Measurements from ENCODE around the gene ELP2. TPM values are rescaled to one million over a fixed set of nuclear protein-coding genes. Genes with fewer than 3 reads are reported as not detected.
"Not testable (repeated sequence)": the region's sequence is repeated elsewhere in the genome, so short reads cannot be mapped to it uniquely, and the experiment has no call there.

Gene ELP2
- total RNA-seq, 1 donor from 2014 or later, result 143 TPM

- no peak for DNase-seq (ENCODE audit: low spot score in 2 of 2)
- no peak for FAIRE-seq
These were observed 26.4 kb downstream of the ELP2 start for GRCh38 chr18:36155851-36156757.

DNA sequence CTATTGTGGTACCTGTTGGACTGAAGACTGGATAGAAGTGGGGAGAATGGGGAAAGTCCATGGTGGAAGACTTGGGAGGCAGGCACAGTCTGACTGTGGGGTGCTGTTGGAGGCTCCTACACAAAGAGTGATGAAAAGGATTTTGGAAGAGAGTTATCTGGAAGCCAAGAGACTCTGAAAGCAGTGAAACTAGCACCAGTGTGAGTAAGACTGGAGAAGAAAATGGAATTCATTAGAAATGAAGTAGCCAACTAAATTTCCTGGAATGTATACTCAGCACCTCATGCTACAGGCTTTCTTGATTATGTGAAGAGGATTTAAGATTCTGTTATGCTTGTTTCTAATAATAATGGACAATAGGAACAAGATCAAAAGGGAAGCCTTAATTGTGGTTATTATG, 27.7 kb downstream of the ELP2 start:
- DNase-seq (ENCODE audit: low spot score in 2 of 2) (no peak), FAIRE-seq (no peak)

DNA sequence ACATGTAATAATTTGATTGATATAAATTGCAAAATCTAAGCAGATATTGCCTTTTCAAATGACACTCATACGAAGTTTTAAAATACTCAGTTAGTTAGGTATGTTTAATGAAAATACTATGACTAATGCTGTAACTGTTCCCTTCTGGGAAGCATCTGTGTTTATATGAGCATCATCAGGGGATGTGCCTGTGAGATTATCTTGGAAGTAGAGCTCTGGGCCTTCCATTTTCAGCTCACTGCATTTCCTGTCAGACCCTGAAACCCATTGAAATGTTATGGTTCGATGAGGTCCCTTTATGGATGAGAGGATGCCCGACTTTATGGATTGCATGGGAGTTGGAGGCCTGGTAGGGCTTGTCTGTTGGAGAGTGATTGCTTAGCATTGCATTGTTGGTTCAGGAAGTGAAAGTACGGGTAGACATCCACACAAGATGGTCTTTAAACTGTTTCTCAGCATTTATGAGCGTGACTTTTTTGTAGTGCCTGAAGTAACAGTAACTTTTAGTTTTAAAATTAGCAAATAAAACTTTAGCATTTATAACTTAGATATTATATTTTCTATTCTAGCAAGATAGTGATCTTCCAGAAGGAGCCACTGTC, 28.7 kb downstream of the ELP2 start:
- no peak for DNase-seq (ENCODE audit: low spot score in 2 of 2)

DNA sequence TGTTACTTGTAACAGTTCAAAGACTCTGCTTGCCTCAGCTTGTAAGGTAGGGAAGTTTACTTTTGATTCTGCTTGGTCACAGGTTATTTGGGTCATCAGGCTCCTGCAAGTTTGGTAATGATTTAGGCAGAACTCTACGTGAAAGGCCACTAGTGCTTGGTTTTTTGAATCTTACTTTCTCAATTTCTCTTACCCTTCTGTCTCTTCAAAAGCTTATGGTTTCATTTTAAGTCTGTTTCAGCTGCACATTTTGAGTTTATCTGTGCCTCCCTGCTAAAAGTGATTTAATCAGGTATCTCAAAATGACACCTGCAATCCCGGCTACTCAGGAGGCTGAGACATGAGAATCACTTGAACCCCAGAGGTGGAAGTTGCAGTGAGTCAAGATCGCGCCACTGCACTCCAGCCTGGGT, 31.3 kb downstream of the ELP2 start:
- FAIRE-seq (no peak), DNase-seq (ENCODE audit: low spot score in 2 of 2) (no peak)

More for the DNA sequence above, 28.7 kb downstream of the ELP2 start:
- no peak for FAIRE-seq

DNA sequence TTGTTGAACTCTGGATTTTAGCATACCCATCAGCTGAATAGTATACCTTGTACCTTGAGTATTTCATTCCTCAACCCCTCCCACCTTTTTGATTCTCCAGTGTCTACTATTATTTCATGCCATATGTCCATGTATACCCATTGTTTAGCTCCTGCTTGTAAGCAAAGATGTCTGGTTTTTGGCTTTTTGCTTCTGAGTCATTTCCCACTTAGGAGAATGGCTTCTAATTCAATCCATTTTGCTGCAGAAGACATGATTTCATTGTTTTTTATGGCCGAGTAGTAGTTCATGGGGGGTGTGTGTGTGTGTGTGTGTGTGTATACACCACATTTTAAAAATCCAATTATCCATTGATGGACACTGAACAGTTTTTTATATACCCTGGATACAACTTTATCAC, 33.3 kb downstream of the ELP2 start:
- FAIRE-seq (no peak), DNase-seq (ENCODE audit: low spot score in 2 of 2) (no peak)

GRCh38 chr18:36167692-36168218, 38.1 kb downstream of the ELP2 start:
- no peak for FAIRE-seq
- no peak for DNase-seq (ENCODE audit: low spot score in 2 of 2)

DNA sequence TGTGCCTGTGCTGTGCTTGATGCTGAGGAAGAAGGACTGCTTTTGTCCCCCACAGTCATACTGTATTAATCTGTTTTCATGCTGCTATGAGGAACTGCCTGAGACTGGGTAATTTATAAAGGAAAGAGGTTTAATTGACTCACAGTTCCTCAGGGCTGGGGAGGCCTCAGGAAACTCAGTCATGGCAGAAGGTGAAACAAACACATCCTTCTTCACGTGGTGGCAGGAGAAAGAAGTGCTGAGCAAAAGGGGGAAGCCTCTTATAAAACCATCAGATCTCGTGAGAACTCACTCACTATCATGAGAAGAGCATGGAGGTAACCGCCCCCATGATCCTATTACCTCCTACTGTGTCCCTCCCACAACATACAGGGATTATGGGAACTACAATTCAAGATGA, 38.6 kb downstream of the ELP2 start:
- not testable (repeated sequence) for FAIRE-seq; DNase-seq (ENCODE audit: low spot score in 2 of 2)

DNA sequence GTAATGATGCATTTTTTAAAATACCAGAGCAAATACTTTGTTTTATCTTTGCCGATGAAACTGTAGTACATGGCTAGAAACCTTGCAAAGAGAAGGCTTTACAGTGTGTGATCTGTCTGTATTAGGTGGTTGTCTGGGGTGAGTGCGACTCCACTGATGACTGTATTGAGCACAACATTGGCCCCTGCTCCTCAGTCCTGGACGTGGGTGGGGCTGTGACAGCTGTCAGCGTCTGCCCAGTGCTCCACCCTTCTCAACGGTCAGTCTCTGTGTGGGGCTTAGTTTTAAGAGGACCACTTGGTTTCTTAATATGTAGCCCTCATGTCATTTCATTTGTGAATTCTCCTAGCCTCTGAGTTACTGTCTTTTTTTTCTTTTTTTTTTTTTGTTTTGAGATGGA, 40.2 kb downstream of the ELP2 start:
- no peak for FAIRE-seq
- DNase-seq (ENCODE audit: low spot score in 2 of 2), result no peak

GRCh38 chr18:36175481-36175880, 45.8 kb downstream of the ELP2 start:
- no peak for FAIRE-seq

GRCh38 chr18:36176177-36176584, 46.5 kb downstream of the ELP2 start:
- no peak for DNase-seq (ENCODE audit: low spot score in 2 of 2)
- no peak for FAIRE-seq

More at GRCh38 chr18:36175481-36175880, 45.8 kb downstream of the ELP2 start:
- no peak for DNase-seq (ENCODE audit: low spot score in 2 of 2)

GRCh38 chr18:36176711-36177110, 47.0 kb downstream of the ELP2 start:
- FAIRE-seq (no peak), DNase-seq (ENCODE audit: low spot score in 2 of 2) (no peak)

- no peak for FAIRE-seq
These were observed 48.2 kb downstream of the ELP2 start for GRCh38 chr18:36177913-36178312.

GRCh38 chr18:36179562-36180355, 50.1 kb downstream of the ELP2 start:
- no peak for DNase-seq (ENCODE audit: low spot score in 2 of 2)
- FAIRE-seq, result no peak

More at GRCh38 chr18:36177913-36178312, 48.2 kb downstream of the ELP2 start:
- DNase-seq (ENCODE audit: low spot score in 2 of 2), result no peak

DNA sequence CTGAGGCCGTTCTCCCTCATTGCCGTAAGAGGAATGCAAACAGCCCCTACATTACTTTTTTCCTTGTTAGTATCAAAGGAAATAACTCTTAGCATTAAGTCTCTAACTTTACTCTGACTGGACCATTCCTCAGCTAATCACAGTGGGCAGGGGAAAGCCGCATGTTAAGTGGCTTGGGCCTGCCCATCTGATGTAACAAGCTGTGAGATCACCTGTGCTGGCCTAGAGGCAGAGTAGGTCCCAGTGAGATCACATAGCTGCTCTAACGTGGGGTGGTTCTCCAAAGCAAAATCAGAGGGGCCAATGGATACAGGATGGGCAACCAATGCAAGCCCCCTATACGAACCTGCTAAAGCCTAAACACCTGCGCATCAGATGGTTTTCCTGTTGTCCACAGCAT, 51.7 kb downstream of the ELP2 start:
- DNase-seq (ENCODE audit: low spot score in 2 of 2), result no peak
- FAIRE-seq, result no peak

DNA sequence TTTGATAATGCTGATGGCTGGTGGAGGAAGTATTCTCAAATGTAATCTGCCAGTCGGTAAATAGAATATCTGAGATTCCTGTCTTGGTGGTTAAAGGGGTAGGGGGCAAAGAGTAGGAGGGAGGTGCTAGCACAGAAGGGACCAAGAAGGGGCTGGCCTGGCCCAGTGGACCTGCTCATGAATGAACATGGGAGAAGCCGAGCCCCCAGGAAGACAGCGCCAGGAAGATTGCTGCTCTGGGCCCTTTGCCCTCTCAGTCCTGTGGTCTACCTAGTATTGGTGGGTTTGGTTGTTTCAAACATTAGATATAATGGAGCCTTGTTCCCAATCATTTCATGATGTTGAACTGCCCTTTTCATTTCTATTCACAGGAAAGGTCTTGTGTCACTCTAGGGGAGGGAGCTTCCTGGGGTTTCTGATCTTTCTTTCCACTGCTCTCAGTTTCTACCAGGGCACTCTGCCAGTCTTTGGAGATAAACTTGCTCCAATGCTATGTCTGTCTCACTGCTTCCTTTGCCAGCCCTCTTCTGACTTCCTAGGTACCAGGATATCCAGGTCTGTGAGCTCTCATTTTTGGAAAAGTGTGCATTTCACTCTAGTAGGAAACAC, 52.3 kb downstream of the ELP2 start:
- DNase-seq (ENCODE audit: low spot score in 2 of 2) (no peak), FAIRE-seq (no peak)

DNA sequence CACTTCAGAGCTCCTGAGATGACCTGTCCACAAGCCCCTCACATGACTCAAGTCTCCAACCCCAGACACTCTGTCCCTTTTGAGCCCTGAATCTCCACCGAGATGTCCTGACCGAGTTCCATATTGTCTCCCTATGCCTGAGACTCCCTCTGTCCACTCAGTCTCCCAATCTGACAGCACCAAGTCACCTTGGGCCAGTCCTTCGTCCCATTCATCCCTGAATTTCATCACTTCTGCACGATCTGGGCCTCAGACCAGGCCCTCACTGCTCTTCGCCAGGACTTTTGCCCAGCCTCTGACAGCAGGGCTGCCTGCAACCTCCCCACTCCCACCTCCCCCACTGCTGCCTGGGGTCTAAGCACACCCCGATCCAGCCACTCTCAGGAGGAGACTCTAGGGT, 53.3 kb downstream of the ELP2 start:
- FAIRE-seq, result no peak
- DNase-seq (ENCODE audit: low spot score in 2 of 2), result no peak

DNA sequence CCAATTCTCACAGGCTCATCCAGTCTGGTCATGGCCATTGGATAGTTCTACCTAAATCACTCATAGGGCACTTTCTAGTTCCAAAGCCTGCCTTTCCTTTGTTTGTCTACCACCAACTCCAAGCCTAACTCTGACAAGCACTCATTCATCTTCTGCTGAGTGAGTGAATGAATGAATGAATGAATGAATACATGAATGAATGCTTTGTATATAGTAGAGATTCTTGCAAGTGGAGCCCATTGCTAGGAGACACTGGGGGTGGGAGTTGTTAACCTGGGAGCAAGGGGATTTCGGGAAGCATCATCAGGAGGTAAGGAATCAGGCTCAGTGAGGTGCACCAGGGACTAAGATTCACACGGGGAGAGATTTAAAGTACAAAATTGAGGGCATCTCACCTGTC, 54.3 kb downstream of the ELP2 start:
- DNase-seq (ENCODE audit: low spot score in 2 of 2) (no peak), FAIRE-seq (no peak)

GRCh38 chr18:36185157-36185556, 55.5 kb downstream of the ELP2 start:
- DNase-seq (ENCODE audit: low spot score in 2 of 2) (no peak), FAIRE-seq (no peak)

DNA sequence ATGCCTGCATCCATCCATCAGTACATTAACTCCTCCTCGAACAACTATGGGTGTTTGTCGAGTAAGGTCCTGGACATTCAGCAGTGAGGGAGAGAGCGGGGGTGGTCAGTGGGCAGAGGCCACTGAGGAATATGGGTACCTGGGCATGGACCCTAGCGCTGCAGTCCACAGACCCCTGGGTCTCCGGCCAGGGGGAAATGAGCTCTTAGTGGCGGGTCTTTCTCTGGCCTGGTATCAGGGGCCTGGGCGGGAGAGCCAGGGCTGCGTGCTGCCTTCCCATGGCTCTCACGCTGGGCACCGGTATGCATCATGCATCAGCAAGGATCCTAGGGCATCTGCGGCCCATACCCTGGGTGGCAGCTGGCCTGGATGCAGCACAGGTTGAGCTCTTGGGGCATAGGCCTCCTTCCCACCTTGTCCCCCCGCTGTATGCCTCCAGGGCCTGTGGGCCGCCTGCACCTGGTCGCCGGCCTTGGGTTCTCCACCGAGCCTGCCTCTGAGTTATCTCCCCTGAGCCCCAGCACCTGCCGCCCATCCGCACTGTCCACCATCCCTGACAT, 56.3 kb downstream of the ELP2 start:
- no peak for FAIRE-seq
- no peak for DNase-seq (ENCODE audit: low spot score in 2 of 2)

All from frontal cortex (tissue), 4 donors.